K562 (cell line): Measurements from ENCODE around the gene PNPLA2. TPM values are rescaled to one million over a fixed set of nuclear protein-coding genes. Genes with fewer than 3 reads are reported as not detected.
A peak's percentile ranks its signal among the peaks of the same experiment; 100 is the strongest.

Source experiments
- BMI1 ChIP-seq: fragments of 150-350 bp; IDR thresholded peaks from 2 replicates; pipeline ENCODE4 v1.6.1; 2014; ENCODE audit warnings: low read length
- CAMTA2 ChIP-seq: fragments of 250-450 bp; sonication (Bioruptor Pico); conservative IDR thresholded peaks from 2 replicates; pipeline ENCODE4 v1.5.1; 2022
- CBX1 ChIP-seq: sonication (generic); IDR thresholded peaks from 2 replicates; pipeline ENCODE4 v1.6.1; 2016; ENCODE audit warnings: antibody characterized with exemption, low read depth, mild to moderate bottlenecking
- CCAR2 ChIP-seq: fragments of 200-400 bp; formaldehyde crosslinking; IDR thresholded peaks from 2 replicates; pipeline ENCODE4 v1.6.1; 2017; ENCODE audit warnings: mild to moderate bottlenecking, low read depth, low read length
- CHCHD3 ChIP-seq: fragments of 250-450 bp; sonication (Bioruptor Pico); IDR thresholded peaks from 2 replicates; pipeline ENCODE4 v2.1.2; 2022; ENCODE audit warnings: mild to moderate bottlenecking
- ELF4 ChIP-seq: fragments of 450-650 bp; formaldehyde crosslinking; IDR thresholded peaks from 2 replicates; pipeline ENCODE4 v1.4.0; 2022; ENCODE audit warnings: missing genetic modification characterization
- GTF3C2 ChIP-seq: IDR thresholded peaks from 3 replicates; pipeline ENCODE4 v1.6.1; 2011; ENCODE audit warnings: borderline replicate concordance, mild to moderate bottlenecking, moderate library complexity; ENCODE audit not compliant: insufficient read length; ENCODE audit errors: extremely low read depth
- HINFP ChIP-seq: fragments of 450-650 bp; conservative IDR thresholded peaks from 2 replicates; pipeline ENCODE4 v1.6.1; 2016; ENCODE audit warnings: missing genetic modification characterization, low read depth, mild to moderate bottlenecking, control low read depth, missing compliant biosample characterization
- ILF3 ChIP-seq: fragments of 450-650 bp; IDR thresholded peaks from 2 replicates; pipeline ENCODE4 v1.6.1; 2018; ENCODE audit warnings: antibody characterized with exemption, mild to moderate bottlenecking, moderate library complexity, borderline replicate concordance
- IRF2 ChIP-seq: sonication (generic); formaldehyde crosslinking; IDR thresholded peaks from 2 replicates; pipeline ENCODE4 v1.8.1; 2022; ENCODE audit warnings: mild to moderate bottlenecking, missing genetic modification reagents
- MYNN ChIP-seq, 2 experiments: sonication (generic); formaldehyde crosslinking in 1 of 2; IDR thresholded peaks; 2 replicates each; pipeline versions ENCODE4 v1.5.0 to v1.6.1; 2016 to 2020; ENCODE audit warnings: antibody characterized with exemption in 1 of 2, missing genetic modification reagents in 1 of 2
- RBM17 ChIP-seq: fragments of 200-400 bp; formaldehyde crosslinking; IDR thresholded peaks from 2 replicates; pipeline ENCODE4 v1.6.1; 2017; ENCODE audit warnings: low read depth, mild to moderate bottlenecking, low read length, borderline replicate concordance
- RFX7 ChIP-seq: fragments of 250-450 bp; sonication (Bioruptor Pico); IDR thresholded peaks from 2 replicates; pipeline ENCODE4 v1.5.1; 2021; ENCODE audit warnings: mild to moderate bottlenecking
- SIRT6 ChIP-seq: IDR thresholded peaks from one replicate; pipeline ENCODE4 v1.6.1; 2012; ENCODE audit warnings: low read depth, mild to moderate bottlenecking, control low read depth, inconsistent platforms, low read length, moderate library complexity
- ZNF551 ChIP-seq: fragments of 250-450 bp; sonication (Bioruptor Pico); IDR thresholded peaks from 2 replicates; pipeline ENCODE4 v1.5.0; 2021; ENCODE audit warnings: mild to moderate bottlenecking, moderate library complexity
- ZNF696 ChIP-seq: fragments of 250-450 bp; sonication (Bioruptor Pico); conservative IDR thresholded peaks from 2 replicates; pipeline ENCODE4 v1.4.0; 2020; ENCODE audit warnings: mild to moderate bottlenecking, moderate library complexity
- polyA plus RNA-seq, 8 experiments: library from polyadenylated mRNA; depleted of rRNA in 4 of 8; stranded (reverse) in 5 of 8; unstranded in 3 of 8; fragments of >200 nt; fragmentation: Nextera tagmentation in 2 of 8; fragmentation: Illumina TruSeq in 1 of 8; extraction: Ambion mirVana in 2 of 8; extraction: Trizol in 1 of 8; gene quantifications; 2 replicates each; pipeline versions ENCODE4 v1.2.1 to v1.2.3, GENCODE V29; 2011 to 2014; ENCODE audit warnings: inconsistent platforms in 1 of 8, missing spikeins in 1 of 8
- total RNA-seq, 7 experiments: library from RNA; depleted of rRNA in 6 of 7; stranded (reverse); fragments of >200 nt in 6 of 7; fragmentation: Illumina TruSeq in 2 of 7; extraction: Trizol in 2 of 7; gene quantifications; 2 replicates each; pipeline versions ENCODE4 v1.2.1 to v1.2.3, GENCODE V29; 2011 to 2021; ENCODE audit warnings: low replicate concordance in 1 of 7
- TF ChIP-seq, protein P1 (sequence below): fragments of 250-450 bp; sonication (Bioruptor Pico); IDR thresholded peaks from 2 replicates; pipeline ENCODE4 v1.4.0; 2020; ENCODE audit warnings: mild to moderate bottlenecking, moderate library complexity
- TF ChIP-seq, protein P2 (sequence below), 2 experiments: IDR thresholded peaks; 2 replicates each; pipeline ENCODE4 v1.6.1; 2012; ENCODE audit warnings: improper control_type of control experiment in 2 of 2, low read depth in 2 of 2, low read length in 2 of 2, borderline replicate concordance in 1 of 2

The PNPLA2 gene
- total and polyA plus RNA-seq, 9 of the 15 experiments (the other 6 are each of a cell fraction or from before 2014, with no cell fraction given): 0.39 to 87.1 (median 8.4) TPM

DNA sequence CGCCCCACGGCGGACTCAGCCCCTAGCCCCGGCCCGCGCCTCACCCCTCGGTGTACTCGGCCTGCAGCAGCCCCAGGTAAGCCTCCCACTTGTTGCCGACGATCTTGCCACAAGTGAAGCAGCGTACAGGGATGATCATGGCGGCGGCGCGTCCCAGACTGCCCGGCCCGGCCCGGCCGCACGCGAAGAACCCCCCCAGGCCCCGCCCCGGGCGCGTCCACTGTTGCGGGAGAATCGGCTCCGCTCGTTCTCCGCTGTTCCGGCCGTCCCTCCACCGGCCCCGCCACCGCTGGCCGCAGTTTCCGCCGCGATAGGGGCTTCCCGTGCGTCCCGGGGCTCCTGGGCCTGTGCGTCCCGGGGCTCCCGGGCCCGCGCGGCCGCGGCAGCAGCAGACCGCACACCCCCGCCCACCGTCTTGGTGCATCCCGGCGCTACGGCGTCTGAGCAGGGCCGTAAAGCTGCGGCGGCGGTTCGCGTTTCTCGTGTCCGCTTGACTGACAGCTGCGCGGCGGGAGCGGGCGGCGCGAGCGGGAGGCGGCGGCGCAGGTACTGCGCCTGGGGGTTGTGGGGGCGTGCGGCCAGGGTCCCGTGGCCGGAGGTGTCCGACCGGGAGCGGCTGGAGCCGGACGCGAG lies 23.8 kb downstream of the PNPLA2 start, which contains the start of the genes POLR2L and TSPAN4 (continued):
- TF ChIP-seq, protein P1, sequence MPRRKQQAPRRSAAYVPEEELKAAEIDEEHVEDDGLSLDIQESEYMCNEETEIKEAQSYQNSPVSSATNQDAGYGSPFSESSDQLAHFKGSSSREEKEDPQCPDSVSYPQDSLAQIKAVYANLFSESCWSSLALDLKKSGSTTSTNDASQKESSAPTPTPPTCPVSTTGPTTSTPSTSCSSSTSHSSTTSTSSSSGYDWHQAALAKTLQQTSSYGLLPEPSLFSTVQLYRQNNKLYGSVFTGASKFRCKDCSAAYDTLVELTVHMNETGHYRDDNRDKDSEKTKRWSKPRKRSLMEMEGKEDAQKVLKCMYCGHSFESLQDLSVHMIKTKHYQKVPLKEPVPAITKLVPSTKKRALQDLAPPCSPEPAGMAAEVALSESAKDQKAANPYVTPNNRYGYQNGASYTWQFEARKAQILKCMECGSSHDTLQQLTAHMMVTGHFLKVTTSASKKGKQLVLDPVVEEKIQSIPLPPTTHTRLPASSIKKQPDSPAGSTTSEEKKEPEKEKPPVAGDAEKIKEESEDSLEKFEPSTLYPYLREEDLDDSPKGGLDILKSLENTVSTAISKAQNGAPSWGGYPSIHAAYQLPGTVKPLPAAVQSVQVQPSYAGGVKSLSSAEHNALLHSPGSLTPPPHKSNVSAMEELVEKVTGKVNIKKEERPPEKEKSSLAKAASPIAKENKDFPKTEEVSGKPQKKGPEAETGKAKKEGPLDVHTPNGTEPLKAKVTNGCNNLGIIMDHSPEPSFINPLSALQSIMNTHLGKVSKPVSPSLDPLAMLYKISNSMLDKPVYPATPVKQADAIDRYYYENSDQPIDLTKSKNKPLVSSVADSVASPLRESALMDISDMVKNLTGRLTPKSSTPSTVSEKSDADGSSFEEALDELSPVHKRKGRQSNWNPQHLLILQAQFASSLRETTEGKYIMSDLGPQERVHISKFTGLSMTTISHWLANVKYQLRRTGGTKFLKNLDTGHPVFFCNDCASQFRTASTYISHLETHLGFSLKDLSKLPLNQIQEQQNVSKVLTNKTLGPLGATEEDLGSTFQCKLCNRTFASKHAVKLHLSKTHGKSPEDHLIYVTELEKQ (CRISPR knock-in tag): no peak
- TF ChIP-seq CHCHD3 (CRISPR knock-in tag) (no peak), GTF3C2 (no peak), RFX7 (CRISPR knock-in tag) (no peak), RBM17 (no peak), MYNN (IDR thresholded peaks at IDR 0.05) (no peak), MYNN (CRISPR knock-in tag; IDR thresholded peaks at IDR 0.05) (no peak), HINFP (no peak), ZNF551 (CRISPR knock-in tag) (no peak), CAMTA2 (CRISPR knock-in tag) (no peak), ILF3 (no peak; the same call in 1 of the 2 replicates), CBX1 (peak; percentile 75; the same call in 1 of the 2 replicates), BMI1 (no peak), ZNF696 (CRISPR knock-in tag) (no peak), SIRT6 (no peak), ELF4 (CRISPR knock-in tag) (no peak), IRF2 (CRISPR knock-in tag) (no peak), CCAR2 (no peak)
- TF ChIP-seq, protein P2, sequence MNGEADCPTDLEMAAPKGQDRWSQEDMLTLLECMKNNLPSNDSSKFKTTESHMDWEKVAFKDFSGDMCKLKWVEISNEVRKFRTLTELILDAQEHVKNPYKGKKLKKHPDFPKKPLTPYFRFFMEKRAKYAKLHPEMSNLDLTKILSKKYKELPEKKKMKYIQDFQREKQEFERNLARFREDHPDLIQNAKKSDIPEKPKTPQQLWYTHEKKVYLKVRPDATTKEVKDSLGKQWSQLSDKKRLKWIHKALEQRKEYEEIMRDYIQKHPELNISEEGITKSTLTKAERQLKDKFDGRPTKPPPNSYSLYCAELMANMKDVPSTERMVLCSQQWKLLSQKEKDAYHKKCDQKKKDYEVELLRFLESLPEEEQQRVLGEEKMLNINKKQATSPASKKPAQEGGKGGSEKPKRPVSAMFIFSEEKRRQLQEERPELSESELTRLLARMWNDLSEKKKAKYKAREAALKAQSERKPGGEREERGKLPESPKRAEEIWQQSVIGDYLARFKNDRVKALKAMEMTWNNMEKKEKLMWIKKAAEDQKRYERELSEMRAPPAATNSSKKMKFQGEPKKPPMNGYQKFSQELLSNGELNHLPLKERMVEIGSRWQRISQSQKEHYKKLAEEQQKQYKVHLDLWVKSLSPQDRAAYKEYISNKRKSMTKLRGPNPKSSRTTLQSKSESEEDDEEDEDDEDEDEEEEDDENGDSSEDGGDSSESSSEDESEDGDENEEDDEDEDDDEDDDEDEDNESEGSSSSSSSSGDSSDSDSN (IDR thresholded peaks at IDR 0.05; ENCODE audit: borderline replicate concordance in 1 of 2, low read depth in 2 of 2, low read length in 2 of 2): peak in 1 of 2 experiments; percentile 28; a peak in 1 of 4 replicates
